Measurements from ENCODE around the gene EFS.

EFS gene, protein sequence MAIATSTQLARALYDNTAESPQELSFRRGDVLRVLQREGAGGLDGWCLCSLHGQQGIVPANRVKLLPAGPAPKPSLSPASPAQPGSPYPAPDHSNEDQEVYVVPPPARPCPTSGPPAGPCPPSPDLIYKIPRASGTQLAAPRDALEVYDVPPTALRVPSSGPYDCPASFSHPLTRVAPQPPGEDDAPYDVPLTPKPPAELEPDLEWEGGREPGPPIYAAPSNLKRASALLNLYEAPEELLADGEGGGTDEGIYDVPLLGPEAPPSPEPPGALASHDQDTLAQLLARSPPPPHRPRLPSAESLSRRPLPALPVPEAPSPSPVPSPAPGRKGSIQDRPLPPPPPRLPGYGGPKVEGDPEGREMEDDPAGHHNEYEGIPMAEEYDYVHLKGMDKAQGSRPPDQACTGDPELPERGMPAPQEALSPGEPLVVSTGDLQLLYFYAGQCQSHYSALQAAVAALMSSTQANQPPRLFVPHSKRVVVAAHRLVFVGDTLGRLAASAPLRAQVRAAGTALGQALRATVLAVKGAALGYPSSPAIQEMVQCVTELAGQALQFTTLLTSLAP

DNA sequence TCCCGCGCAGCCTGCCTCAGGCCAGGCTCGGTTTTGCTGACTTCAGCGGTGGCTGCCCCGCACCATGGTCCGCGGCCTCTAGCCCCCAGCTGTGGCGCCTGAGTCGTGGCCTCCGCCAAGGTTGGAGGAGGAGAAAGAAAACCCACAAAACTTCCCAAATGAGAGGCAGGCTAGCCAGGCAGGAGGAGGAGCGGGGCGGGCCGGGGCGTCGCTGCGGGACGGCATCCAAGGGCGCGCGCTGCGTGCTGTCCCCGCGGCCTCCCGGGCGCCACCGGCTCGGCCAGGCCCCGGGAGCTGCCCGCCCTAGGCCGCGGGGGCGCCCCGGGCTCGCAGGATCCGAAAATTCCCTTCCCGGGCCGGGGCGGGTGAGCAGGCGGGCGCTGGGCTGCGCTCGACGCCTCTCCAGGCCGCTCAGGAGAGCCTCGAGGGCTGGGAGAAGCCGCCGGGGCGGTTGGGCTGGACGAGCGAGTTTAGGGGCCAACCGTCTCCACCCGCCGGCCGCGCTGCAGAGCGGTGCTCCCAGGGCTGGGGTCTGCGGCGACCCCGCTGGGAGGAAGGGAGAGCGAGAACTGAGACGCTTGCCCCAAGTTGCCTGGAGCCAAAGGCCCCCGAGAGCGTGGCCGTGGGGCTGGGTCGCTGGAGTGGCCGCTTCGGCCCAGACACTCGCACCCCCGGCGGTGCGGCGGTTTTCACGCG is at the start of gene EFS:
Gene EFS (minus strand): TSS at position 137 of the 696 bp plus-strand sequence. CDS start 147 bp downstream, outside the sequence.
- Histone ChIP-seq H3K27ac (peak within 1 kb of the TSS; percentile 48 to 99 (median 96)), H3K4me3 (peak within 1 kb of the TSS; percentile 44 to 63 (median 51))

DNA sequence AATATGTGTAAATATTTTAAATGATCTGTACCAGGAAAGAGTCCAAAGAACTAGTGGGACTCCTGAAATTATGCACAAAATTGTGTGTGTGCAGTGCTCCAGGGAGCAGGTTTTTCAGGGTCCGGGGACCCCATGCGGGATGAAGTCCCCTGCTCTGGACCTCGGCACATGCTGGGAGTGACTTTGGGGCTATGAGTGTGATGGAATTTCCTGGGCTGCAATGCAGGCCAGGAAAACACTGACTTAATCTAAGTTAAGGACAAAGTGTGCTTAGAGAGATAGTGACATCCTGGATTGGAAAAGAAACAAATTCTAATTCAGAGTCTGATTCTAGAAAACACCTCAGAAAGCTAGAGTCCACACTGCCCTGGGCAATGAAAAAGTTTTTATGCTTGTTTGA is 49.3 kb upstream of the EFS start:
- H3K27ac ChIP-seq: no peak overlapping the region

DNA sequence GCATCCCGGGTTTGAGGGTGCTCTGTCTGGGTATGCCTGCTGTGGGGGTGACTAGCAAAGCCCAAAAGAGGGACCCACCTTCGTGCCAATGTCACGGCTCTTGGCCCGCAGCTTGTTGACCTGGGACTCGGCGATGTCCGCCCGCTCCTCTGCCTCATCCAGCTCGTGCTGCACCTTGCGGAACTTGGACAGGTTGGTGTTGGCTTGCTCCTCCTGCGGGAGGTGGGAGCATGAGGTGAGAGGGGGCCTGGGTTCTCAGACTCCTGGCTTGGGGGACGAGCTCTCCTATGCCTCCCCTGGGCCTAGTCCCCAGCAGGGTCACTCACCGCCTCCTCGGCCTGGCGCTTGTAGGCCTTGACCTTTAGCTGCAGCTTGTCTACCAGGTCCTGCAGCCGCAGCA is 48.7 kb upstream of the EFS start:
- no peak overlapping the region for H3K27ac ChIP-seq
- no peak overlapping the region for H3K4me3 ChIP-seq

More for the DNA sequence above, 49.3 kb upstream of the EFS start:
- H3K4me3 ChIP-seq: no peak overlapping the region

DNA sequence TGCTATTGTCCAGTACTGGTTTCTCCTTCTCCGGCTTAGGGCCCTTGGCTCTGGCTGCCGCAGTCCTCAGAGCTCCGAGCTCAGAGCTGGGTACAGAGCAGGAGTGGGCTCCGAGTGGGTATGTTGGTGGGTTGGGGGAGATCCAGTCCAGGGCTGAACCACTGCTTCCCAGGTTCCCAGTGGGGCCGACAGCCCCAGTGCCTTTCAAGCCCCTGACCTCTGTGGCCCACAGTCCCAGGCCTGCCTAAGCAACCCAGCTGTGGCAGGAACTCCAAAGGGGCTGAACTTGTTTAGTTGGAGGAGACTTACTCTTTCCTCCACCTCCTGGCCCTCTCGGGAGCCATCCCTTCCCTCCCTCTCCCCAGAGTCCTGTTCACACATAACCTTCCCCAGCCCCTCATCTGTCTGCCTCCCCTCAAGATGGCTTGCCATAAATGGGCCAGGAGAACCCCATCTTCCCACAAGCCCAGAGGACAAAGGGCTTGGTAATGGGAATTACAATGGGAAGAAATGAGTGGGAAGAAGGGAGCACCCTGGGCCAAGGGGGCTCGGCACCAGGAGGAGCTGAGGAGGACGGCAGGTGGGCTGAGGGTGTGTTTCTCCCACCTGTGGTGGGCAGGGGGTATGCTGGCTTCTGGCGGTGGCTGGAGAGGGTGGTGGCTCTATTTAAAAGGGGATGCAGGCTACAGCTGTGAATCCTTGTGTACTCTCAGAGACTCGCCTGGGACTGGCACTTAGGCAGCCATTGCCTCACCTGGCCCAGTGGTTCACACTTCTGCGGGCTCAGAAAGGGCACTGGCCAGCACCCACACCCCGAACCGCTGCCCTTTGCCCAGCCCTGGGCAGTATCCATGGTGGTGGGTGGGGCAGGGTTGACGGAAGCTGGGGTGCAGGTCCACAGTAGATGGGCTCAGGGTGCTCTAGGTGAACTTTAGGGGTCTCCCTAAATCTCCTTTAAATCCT is 46.9 kb upstream of the EFS start:
- no peak overlapping the region for H3K4me3 ChIP-seq
- H3K27ac ChIP-seq: no peak overlapping the region

DNA sequence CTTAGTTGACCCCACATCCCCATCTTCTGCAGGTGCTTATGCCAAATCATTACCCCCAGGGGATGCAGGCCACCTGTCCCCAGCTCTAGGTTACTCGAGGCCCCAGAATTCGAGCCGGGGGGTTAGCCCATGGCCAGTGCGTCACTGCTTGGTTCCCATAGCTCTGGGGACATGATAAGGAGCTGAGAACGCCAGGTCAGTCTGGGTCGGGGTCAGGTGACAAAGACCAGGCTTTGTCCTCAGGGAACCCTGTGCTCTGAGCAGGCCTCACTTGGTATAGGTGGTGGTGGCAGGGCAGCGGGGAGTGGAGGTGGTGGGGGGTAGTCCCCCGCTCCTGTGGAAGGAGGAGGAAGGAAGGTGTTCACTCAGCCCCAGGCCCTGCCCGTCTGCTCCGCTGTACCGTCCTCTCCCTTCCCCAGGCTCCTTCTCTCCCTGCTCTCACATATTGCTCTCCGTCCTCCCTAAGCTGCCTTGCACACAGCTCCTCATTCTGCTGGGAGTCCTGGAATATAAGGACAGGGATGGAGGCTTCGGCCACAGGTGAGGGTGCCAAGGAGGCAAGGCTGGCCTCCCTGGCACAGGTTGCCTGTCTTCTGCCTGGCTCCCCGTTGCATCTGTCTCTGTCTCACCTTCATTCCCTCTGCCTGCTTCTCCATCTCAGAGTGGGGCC is 45.1 kb upstream of the EFS start:
- no peak overlapping the region for H3K27ac ChIP-seq

DNA sequence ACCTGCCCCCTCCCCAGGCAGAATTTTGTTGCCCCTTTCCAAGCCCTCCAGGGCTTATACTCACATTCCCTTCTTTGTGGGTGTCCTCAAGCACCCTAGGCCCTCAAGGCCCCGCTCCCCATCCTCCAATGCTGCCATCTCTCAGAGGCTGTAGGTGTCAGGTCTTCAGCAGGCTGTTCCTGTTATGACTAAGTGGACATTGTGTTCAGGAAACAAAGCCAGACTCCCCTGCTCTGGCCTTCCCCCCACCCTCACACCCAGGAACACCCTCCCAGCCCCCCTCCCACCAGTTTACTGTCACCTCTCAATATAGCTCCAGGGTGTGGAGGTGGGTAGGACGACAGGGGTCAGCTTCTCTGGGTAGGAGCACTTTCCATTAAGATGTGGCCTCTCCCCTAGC is 44.5 kb upstream of the EFS start:
- Histone ChIP-seq H3K27ac (no peak overlapping the region), H3K4me3 (no peak overlapping the region)

More for the DNA sequence above, 45.1 kb upstream of the EFS start:
- H3K4me3 ChIP-seq: no peak overlapping the region

DNA sequence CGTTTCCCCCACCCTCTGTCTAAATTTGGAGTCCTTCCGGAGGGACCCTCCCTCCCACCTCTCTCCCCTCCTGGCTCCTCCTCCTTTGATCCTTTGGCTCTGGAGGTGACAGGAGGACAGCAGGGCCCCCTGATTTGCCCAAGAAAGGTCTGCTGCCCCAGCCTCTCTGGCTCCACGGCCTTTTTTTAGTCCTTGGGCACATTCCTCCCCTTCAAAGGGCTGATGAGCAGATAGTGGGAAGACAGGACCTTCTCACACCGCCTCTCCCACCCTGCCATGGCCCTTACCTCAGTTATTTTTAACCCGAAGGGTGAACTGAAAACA is 43.3 kb upstream of the EFS start:
- Histone ChIP-seq H3K27ac (no peak overlapping the region), H3K4me3 (no peak overlapping the region)

DNA sequence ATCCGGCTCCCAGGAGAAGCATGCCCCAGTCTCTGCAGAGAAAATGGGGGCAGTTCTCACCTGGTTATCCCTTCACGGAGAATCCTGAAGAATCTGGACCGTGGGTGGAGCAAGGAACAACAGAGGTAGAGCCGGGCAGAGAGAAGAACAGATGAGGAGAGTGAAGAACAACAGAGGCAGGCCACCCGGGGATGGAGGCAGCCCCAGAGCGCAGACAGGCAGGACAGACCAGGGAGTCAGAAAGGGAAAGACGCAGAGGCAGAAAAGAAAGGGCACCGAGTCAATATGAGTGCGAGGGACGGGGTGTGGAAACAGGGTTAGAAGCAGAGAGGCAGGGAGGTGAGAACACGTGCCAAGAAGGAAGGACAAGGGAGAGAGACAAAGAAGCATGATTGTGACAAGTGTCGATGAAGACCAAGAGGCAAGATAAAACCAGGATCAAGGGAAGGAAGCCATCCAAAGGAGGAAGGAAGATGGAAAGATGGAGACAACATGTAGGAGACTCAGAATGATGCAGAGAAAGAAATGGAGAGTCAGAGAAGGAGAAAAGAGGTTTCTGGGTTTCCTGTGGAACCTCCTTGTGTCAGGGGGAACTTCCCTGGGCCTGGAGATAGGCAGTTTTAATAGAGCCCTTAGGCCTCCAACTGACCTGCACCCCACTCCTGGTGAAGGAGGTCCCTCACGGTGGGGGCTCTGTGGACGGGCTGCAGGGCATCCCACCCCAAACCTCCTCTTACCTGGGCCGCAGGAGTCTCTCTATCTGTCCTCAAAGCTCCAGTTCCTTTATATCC is 42.7 kb upstream of the EFS start, which contains the start of gene MYH6:
Gene MYH6 (minus strand): TSS at position 758 of the 791 bp plus-strand sequence. CDS start 1,050 bp downstream, outside the sequence.
- H3K4me3 ChIP-seq: no peak within 1 kb of the TSS
- H3K27ac ChIP-seq: no peak within 1 kb of the TSS

DNA sequence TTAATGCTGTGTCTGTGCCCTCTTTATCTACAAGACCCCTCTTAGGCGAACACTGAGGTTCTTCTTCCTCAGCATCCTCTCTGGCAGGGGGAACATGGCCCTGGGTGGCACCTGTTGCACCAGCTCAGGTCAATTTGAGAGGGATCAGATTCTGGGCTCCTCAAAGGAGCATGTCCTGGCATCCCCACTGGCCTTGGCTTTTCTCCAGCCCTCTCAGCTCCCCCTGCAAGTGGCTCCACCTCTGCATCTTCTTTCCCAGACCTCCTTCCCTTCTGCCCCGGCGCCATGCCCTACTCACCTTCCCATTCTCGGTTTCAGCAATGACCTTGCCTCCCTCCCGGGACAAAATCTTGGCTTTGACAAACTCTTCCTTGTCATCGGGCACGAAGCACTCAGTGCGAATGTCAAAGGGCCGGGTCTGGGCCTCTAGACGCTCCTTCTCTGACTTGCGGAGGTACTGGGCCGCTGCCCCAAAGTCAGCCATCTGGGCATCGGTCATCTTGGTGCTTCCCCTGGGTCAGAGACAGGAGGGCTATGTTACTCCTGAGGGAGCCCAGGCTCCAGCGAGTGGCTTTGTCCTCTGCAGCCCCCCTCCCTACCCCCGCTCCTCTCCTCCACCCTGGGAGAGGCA is 41.9 kb upstream of the EFS start:
- Histone ChIP-seq H3K4me3 (no peak overlapping the region), H3K27ac (no peak overlapping the region)

DNA sequence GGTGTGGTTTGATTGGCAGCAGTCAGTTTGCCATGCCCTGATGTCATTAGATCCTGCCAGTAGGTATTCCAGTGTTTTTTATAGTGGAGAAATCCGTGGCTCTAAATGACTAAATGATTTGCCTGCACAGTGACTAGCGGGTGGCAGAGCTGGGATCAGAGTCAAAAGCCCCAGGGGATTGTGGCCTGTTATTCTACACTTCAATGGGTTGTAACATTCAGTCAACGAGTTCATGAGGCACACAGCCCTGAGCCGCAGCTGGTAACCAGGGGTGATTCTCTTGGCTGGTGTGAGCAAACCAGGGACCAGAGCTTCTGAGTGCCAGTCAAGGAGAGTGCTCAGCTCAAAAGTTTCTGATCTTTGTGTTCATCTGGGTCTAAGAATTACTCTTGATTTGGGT is 41.3 kb upstream of the EFS start:
- Histone ChIP-seq H3K27ac (no peak overlapping the region), H3K4me3 (no peak overlapping the region)

DNA sequence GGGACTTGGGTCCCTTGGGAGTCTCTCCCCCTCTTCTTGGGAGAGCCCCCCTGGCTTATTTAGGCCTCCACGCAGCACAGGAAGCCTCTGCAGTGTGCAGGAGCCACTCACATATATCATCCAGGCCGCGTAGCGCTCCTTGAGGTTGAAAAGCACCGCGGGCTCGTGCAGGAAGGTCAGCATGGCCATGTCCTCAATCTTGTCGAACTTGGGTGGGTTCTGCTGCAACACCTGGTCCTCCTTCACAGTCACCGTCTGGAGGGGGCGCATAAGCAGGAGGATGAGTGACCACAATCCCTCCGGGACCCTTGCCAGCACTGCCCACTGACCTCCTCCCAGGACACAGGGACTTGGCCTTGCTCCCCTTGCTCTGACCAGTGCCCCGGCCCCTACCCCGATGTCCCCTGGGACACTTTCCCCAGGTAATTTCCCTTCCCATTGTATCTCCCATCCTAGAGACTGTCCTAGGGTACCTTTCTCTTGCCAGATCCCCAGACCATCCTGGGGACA is 40.6 kb upstream of the EFS start:
- H3K27ac ChIP-seq: no peak overlapping the region
- no peak overlapping the region for H3K4me3 ChIP-seq

DNA sequence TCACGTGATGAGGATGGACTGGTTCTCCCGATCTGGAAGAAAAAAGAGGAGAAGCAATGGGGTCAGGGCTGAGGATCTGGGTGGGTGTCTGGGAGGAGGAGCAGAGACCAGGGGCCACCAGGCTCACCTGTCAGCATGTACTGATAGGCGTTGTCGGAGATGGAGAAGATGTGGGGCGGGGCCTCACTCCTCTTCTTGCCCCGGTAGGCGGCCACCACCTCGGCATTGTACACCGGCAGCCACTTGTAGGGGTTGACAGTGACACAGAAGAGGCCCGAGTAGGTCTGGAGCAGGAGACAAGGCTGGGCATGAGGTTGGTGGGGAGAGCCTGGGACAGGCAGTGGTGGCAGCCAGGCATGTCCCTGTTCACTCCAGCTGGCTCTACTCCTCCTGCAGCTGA is 40.1 kb upstream of the EFS start:
- Histone ChIP-seq H3K4me3 (no peak overlapping the region), H3K27ac (no peak overlapping the region)

DNA sequence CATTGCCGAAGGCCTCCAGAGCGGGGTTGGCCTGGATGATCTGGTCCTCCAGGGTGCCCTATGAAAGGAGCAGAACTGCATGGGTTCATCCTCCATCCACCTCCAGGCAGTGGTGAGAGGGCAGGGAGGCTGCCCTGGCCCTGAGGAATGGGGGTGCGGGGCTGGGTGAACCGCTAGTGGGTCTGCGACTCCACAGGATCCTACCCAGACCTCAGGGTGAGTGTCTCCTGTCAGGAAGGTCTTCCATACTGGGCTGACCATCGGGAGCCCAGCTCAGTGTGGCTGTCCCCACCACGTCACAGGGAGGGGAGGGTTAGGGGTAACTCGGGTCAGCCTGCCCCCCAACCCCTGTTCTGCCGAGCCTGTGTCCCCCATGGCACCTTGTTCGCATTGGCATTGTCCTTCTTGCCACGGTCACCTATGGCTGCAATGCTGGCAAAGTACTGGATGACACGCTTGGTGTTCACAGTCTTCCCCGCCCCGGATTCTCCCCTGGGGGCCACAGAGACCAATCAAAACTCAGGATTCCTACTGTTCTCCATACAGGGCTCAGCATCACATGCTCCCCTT is 39.4 kb upstream of the EFS start:
- H3K27ac ChIP-seq: no peak overlapping the region
- no peak overlapping the region for H3K4me3 ChIP-seq

DNA sequence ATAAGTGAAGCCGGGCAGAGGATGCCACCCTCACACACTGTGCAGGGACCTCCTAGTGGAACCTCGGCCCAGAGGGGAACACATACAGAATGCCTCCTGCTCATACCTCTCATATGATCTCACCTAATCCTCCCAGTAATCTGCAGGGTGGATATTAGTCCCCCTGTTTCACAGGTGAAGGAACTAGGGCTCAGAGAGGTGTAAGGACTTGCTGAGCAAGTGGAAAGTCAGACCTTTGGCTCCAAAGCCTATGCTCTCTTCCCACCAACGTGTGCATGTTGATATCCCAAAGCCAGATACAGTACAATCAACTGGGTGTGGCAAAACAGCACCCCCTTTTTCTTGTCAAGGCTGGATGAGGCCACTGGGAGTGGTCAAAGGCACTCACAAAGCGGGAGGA is 38.9 kb upstream of the EFS start:
- Histone ChIP-seq H3K27ac (no peak overlapping the region), H3K4me3 (no peak overlapping the region)

DNA sequence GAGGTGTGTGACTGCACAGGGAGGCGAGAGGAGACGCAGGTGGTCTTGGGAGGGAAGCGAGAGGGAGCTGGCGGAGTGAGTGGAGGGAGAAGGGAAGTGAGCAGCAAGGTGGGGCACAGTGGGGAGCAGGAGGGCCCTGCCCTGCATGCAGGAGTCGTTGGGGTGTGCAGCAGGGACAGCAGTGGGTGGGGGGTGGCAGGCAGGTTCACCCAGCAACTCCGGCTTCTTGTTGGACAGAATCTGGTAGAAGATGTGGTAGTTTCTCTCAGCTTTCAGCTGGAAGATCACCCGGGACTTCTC is 38.1 kb upstream of the EFS start:
- no peak overlapping the region for H3K27ac ChIP-seq
- H3K4me3 ChIP-seq: no peak overlapping the region

DNA sequence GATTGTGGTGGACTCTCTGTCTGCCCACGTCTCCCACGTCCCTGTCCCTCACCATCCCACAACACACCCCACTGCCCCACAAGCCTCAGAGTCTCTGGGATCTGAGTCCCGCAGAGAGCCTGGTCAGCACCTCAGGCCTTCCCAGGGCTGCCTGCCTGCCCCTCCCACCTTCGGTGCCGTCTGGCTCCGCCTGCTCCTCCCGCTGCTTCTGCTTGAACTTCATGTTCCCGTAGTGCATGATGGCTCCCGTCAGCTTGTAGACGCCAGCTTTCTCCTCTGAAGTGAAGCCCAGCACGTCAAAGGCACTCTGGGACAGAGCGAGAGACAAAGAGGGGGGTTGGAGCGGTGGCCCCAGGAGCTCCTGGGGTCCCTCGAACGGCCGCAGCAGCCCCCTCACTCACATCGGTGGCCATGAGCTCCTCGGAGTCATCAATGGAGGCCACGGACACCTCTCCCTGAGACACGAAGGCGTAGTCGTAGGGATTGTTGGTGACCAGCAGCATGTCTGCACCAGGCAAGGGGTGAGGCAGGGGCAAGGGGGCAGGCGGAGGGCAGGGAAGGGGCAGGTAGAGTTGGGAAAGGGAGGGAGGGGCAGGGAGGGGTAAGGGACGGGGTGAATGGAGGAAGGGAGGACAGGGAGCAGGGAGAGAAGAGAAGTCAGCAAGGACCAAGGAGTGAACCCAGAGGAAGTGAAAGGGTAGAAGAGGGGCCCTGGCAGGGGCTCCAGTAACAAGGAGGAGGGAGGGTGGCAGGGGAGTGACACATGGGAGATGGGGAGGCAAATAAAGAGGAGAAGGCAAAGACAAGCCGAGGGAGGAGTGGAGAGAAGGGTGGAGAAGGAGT is 37.5 kb upstream of the EFS start:
- Histone ChIP-seq H3K27ac (no peak overlapping the region), H3K4me3 (no peak overlapping the region)

DNA sequence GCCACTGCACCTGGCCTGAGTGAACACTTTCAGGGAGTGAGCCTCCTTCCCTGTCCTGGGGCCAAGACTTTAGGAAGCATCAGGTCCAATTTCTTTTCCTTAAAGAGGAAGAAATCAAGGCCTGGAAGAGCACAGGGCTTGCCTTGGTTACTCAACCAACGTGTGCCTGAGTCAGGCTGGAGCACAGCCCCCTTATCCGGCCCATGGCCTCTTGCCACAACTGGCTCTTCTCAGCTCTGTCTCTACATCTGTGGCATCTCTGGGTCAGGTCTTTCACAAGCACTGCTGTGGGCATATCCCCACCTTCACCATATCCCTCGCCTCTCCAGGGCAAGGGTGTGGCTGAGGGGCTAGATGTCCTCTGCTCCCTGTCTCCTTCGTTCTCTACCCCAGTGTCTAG is 36.3 kb upstream of the EFS start:
- Histone ChIP-seq H3K4me3 (no peak overlapping the region), H3K27ac (no peak overlapping the region)

Data from skin epidermis (tissue), 12 donors.